IMR-90 (cell line): ENCODE data around the gene FAM181B. TPM values are rescaled to one million over a fixed set of nuclear protein-coding genes. Genes with fewer than 3 reads are reported as not detected.

Experiments
- ATAC-seq: fragments of 200-7000 bp; cut with Tn5 transposase; 2 replicates; pipeline ENCODE4 v1.9.1; 2020; ENCODE audit warnings: low read depth, mild to moderate bottlenecking, moderate library complexity
- BruUV-seq: library from RNA; stranded (reverse); fragments of 400-500 nt; replicated peaks from 2 replicates; lab custom pipeline; 2021; lab: Mats Ljungman, UMichigan
- CTCF ChIA-PET: fragments of 300-600 bp; formaldehyde crosslinking; extraction: SDS; loops from one replicate; lab custom pipeline; 2021; ENCODE audit warnings: antibody characterized with exemption; lab: Yijun Ruan, JAX
- POLR2A ChIA-PET: fragments of 300-600 bp; sonication (Branson Sonifier 250); formaldehyde crosslinking; loops from one replicate; lab custom pipeline; 2022; ENCODE audit warnings: antibody characterized with exemption; ENCODE audit not compliant: unreplicated experiment; lab: Charles Lee
- DNase-seq: peaks from one replicate; pipeline ENCODE4 v3.0.0; 2013
- H2AFZ ChIP-seq: replicated peaks from 2 replicates; pipeline ENCODE3; 2013; ENCODE audit warnings: low read length, mild to moderate bottlenecking; ENCODE audit not compliant: poor library complexity
- H2AK5ac ChIP-seq: 2 replicates; pipeline ENCODE4 v1.6.1; 2013; ENCODE audit warnings: low read depth, low read length, inconsistent platforms
- H2AK9ac ChIP-seq: replicated peaks from 2 replicates; pipeline ENCODE3; 2013; ENCODE audit warnings: mild to moderate bottlenecking, low read depth, low read length, moderate library complexity; ENCODE audit not compliant: poor library complexity
- H2BK120ac ChIP-seq: 2 replicates; pipeline ENCODE4 v1.6.1; 2013; ENCODE audit warnings: low read depth, low read length, inconsistent platforms
- H2BK15ac ChIP-seq: 3 replicates; pipeline ENCODE4 v1.6.1; 2013; ENCODE audit warnings: low read depth, low read length, inconsistent platforms
- H2BK20ac ChIP-seq: 2 replicates; pipeline ENCODE4 v1.6.1; 2013; ENCODE audit warnings: low read depth, mild to moderate bottlenecking, inconsistent platforms, low read length, moderate library complexity
- H2BK5ac ChIP-seq: 2 replicates; pipeline ENCODE4 v1.6.1; 2013; ENCODE audit warnings: mild to moderate bottlenecking, low read depth, low read length, inconsistent platforms; ENCODE audit not compliant: poor library complexity, severe bottlenecking
- H3K14ac ChIP-seq: replicated peaks from 2 replicates; pipeline ENCODE4 v1.6.1; 2013; ENCODE audit warnings: low read depth, low read length, inconsistent platforms
- H3K18ac ChIP-seq: 2 replicates; pipeline ENCODE4 v1.6.1; 2013; ENCODE audit warnings: low read depth, low read length, control low read depth
- H3K23ac ChIP-seq: 2 replicates; pipeline ENCODE4 v1.6.1; 2013; ENCODE audit warnings: low read depth, low read length, inconsistent platforms
- H3K27ac ChIP-seq: 2 replicates; pipeline ENCODE4 v1.5.1; 2013; ENCODE audit warnings: mild to moderate bottlenecking, control low read depth, low read length; ENCODE audit not compliant: insufficient read depth
- H3K27me3 ChIP-seq: 2 replicates; pipeline ENCODE4 v1.6.1; 2013; ENCODE audit warnings: low read length; ENCODE audit not compliant: control insufficient read depth, insufficient read depth
- H3K36me3 ChIP-seq: 2 replicates; pipeline ENCODE4 v1.6.1; 2013; ENCODE audit warnings: low read length, mixed read lengths; ENCODE audit not compliant: control insufficient read depth, insufficient read depth
- H3K4ac ChIP-seq: 2 replicates; pipeline ENCODE4 v1.6.1; 2013; ENCODE audit warnings: low read depth, low read length, inconsistent platforms
- H3K4me1 ChIP-seq: 2 replicates; pipeline ENCODE4 v1.6.1; 2013; ENCODE audit warnings: low read length, mixed read lengths; ENCODE audit not compliant: control insufficient read depth, insufficient read depth
- H3K4me2 ChIP-seq: 2 replicates; pipeline ENCODE4 v1.6.1; 2013; ENCODE audit warnings: low read depth, mild to moderate bottlenecking, control low read depth, low read length, moderate library complexity
- H3K4me3 ChIP-seq: 2 replicates; pipeline ENCODE4 v1.5.1; 2013; ENCODE audit warnings: low read depth, mild to moderate bottlenecking, control low read depth, low read length, moderate library complexity; ENCODE audit not compliant: insufficient read depth
- H3K56ac ChIP-seq: 2 replicates; pipeline ENCODE4 v1.6.1; 2013; ENCODE audit warnings: low read length, inconsistent platforms; ENCODE audit not compliant: insufficient read depth; ENCODE audit errors: extremely low read depth
- H3K79me1 ChIP-seq, 2 experiments: 2 replicates each; pipeline ENCODE4 v1.6.1; 2013; ENCODE audit warnings: low read length in 2 of 2, inconsistent platforms in 1 of 2, low read depth in 1 of 2
- H3K9ac ChIP-seq: 2 replicates; pipeline ENCODE4 v1.6.1; 2013; ENCODE audit warnings: low read depth, low read length, control low read depth
- H3K9me1 ChIP-seq: 2 replicates; pipeline ENCODE4 v1.6.1; 2013; ENCODE audit warnings: low read length, inconsistent platforms; ENCODE audit not compliant: insufficient read depth
- H3K9me3 ChIP-seq: 2 replicates; pipeline ENCODE4 v1.6.1; 2013; ENCODE audit warnings: low read length; ENCODE audit not compliant: control insufficient read depth, insufficient read depth
- H4K20me1 ChIP-seq: 2 replicates; pipeline ENCODE4 v1.6.1; 2013; ENCODE audit warnings: low read length, inconsistent platforms; ENCODE audit not compliant: insufficient read depth
- H4K5ac ChIP-seq: 2 replicates; pipeline ENCODE4 v1.6.1; 2013; ENCODE audit warnings: mild to moderate bottlenecking, low read depth, low read length, control low read depth
- H4K8ac ChIP-seq, 2 experiments: 2 replicates each; pipeline ENCODE4 v1.6.1; 2013; ENCODE audit warnings: low read depth in 2 of 2, low read length in 2 of 2, control low read depth in 1 of 2, inconsistent platforms in 1 of 2
- H4K91ac ChIP-seq: 2 replicates; pipeline ENCODE4 v1.6.1; 2013; ENCODE audit warnings: low read depth, low read length, inconsistent platforms; ENCODE audit not compliant: insufficient read depth
- FOS ChIP-seq: fragments of 150-350 bp; IDR thresholded peaks from 2 replicates; pipeline ENCODE4 v1.6.1; 2016; ENCODE audit warnings: low read depth, low read length
- MAFK ChIP-seq: IDR thresholded peaks from 2 replicates; pipeline ENCODE4 v1.6.1; 2012; ENCODE audit warnings: low read depth, low read length, improper control_type of control experiment
- NFE2L2 ChIP-seq: fragments of 150-350 bp; IDR thresholded peaks from 2 replicates; pipeline ENCODE4 v1.6.1; 2016; ENCODE audit warnings: low read depth, mild to moderate bottlenecking, low read length
- RAD21 ChIP-seq: IDR thresholded peaks from 2 replicates; pipeline ENCODE4 v1.6.1; 2012; ENCODE audit warnings: low read length, improper control_type of control experiment
- RFX5 ChIP-seq: IDR thresholded peaks from 2 replicates; pipeline ENCODE4 v1.8.0; 2012; ENCODE audit warnings: low read depth, mild to moderate bottlenecking, low read length, moderate library complexity
- WGBS, 2 experiments: methylation state at CpG; one replicate each; pipeline versions ENCODE4 v1.1.5 to v1.1.7; 2013; ENCODE audit warnings: missing lambda C conversion rate in 2 of 2; ENCODE audit not compliant: insufficient read length in 1 of 2; ENCODE audit errors: extremely low coverage in 2 of 2; 5-methylcytosine and 5-hydroxymethylcytosine counted together
- dilution Hi-C: fragments of 300-500 bp; cut with HindIII; formaldehyde crosslinking; loops from one replicate; pipeline ENCODE4 v1.14.3; 2018; ENCODE audit warnings: low sequenced_read_pairs; ENCODE audit not compliant: unreplicated experiment
- in situ Hi-C: fragments of 300-500 bp; cut with MboI; formaldehyde crosslinking; loops from 3 replicates; pipeline ENCODE4 v1.14.3; 2019; ENCODE audit warnings: low sequenced_read_pairs, inconsistent platforms, mixed read lengths
- intact Hi-C: fragments of 100-400 bp; cut with micrococcal nuclease; formaldehyde crosslinking; loops from 2 replicates; pipeline ENCODE4 v1.10.0; 2022
- polyA plus RNA-seq, 3 experiments: library from polyadenylated mRNA; depleted of rRNA; stranded (reverse); fragments of >200 nt; gene quantifications; 2 replicates each; pipeline ENCODE4 v1.2.3, GENCODE V29; 2012; ENCODE audit warnings: low replicate concordance in 1 of 3
- total RNA-seq: library from RNA; depleted of rRNA; stranded (reverse); fragments of >200 nt; gene quantifications from 2 replicates; pipeline ENCODE4 v1.2.3, GENCODE V29; 2012
- TF ChIP-seq, protein P1 (sequence below): conservative IDR thresholded peaks from 2 replicates; pipeline ENCODE4 v1.5.1; 2012; ENCODE audit warnings: mild to moderate bottlenecking, low read depth, low read length, improper control_type of control experiment

Gene FAM181B
- total and polyA plus RNA-seq, 2 of the 4 experiments (the other 2 are of a cell fraction) = not detected

DNA sequence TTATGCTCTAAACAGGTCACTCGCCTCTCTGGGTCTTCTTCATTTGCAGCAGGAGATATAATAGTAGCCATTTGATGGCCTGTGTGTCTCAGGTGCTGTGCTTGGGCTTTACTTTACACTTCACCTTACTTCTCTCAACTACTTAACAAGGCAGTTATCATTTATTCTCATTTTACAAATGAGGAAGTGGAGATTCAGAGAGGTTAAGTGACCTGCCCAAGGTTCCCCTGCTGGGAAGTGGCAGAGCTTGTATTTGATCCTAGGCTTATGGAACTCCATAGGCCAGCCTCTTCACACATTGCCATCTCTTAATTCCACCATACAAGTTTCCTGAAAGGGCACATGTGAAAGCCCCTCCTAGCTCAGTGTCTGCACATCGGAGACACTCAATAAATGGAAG, 30.4 kb downstream of the FAM181B start:
- ChIA-PET CTCF (interaction anchor here (1.0 kb wide), 1 partner anchor 164 kb away, joined by 3 read pairs; no protein-coding TSS in a partner anchor), POLR2A (no interaction called here)
- no peaks in the 10 kb centered on the region for H3K4me1 ChIP-seq
- no peak overlapping the region for H2AK9ac ChIP-seq
- peaks cover 1% of the 10 kb centered on the region; the same call in 1 of the 2 replicates for H3K27me3 ChIP-seq
- H4K91ac ChIP-seq = no peak overlapping the region
- no peak overlapping the region for H3K23ac ChIP-seq
- in situ Hi-C loops = no loop called here
- dilution Hi-C loops = no loop called here
- no peak overlapping the region for H4K5ac ChIP-seq
- no peaks in the 10 kb centered on the region for H3K9me3 ChIP-seq
- no peak overlapping the region for H3K4me2 ChIP-seq
- H2AFZ ChIP-seq = no peak overlapping the region
- H3K56ac ChIP-seq = no peak overlapping the region
- H2BK5ac ChIP-seq = no peak overlapping the region
- ATAC-seq (no peak), DNase-seq (no peak)
- WGBS, 2 experiments = no CpG with 5 or more reads among the region's 2 CpGs
- H2BK15ac ChIP-seq = no peak overlapping the region
- no peak overlapping the region for H3K27ac ChIP-seq
- H3K18ac ChIP-seq = no peak overlapping the region
- H3K9me1 ChIP-seq = no peaks in the 10 kb centered on the region
- intact Hi-C loops = no loop called here
- H3K14ac ChIP-seq = no peak overlapping the region
- no peak overlapping the region for H3K4me3 ChIP-seq
- no peak overlapping the region for H4K8ac ChIP-seq
- no peak overlapping the region for H3K4ac ChIP-seq
- no peaks in the 10 kb centered on the region for H3K36me3 ChIP-seq
- H4K20me1 ChIP-seq = no peaks in the 10 kb centered on the region
- BruUV-seq = no TSS peak
- H3K79me1 ChIP-seq = no peaks in the 10 kb centered on the region
- no peak overlapping the region for H3K9ac ChIP-seq
- no peak for TF ChIP-seq RFX5
- no peak for TF ChIP-seq FOS
- no peak for TF ChIP-seq NFE2L2
- TF ChIP-seq, protein P1, sequence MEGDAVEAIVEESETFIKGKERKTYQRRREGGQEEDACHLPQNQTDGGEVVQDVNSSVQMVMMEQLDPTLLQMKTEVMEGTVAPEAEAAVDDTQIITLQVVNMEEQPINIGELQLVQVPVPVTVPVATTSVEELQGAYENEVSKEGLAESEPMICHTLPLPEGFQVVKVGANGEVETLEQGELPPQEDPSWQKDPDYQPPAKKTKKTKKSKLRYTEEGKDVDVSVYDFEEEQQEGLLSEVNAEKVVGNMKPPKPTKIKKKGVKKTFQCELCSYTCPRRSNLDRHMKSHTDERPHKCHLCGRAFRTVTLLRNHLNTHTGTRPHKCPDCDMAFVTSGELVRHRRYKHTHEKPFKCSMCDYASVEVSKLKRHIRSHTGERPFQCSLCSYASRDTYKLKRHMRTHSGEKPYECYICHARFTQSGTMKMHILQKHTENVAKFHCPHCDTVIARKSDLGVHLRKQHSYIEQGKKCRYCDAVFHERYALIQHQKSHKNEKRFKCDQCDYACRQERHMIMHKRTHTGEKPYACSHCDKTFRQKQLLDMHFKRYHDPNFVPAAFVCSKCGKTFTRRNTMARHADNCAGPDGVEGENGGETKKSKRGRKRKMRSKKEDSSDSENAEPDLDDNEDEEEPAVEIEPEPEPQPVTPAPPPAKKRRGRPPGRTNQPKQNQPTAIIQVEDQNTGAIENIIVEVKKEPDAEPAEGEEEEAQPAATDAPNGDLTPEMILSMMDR = no peak
- no peak for TF ChIP-seq RAD21
- TF ChIP-seq MAFK = no peak
- no peak overlapping the region for H2AK5ac ChIP-seq
- no peak overlapping the region for H2BK20ac ChIP-seq
- H2BK120ac ChIP-seq = no peak overlapping the region
